Osteoblast (primary cell): ENCODE results near the gene C4orf36. TPM values are rescaled to one million over a fixed set of nuclear protein-coding genes. Genes with fewer than 3 reads are reported as not detected.

Experiments
- DNase-seq: peaks from one replicate; pipeline ENCODE4 v3.0.0; 2011; ENCODE audit warnings: low spot score, mixed read lengths; ENCODE audit not compliant: insufficient read length; ENCODE audit errors: missing footprints
- H2AFZ ChIP-seq: 2 replicates; pipeline ENCODE4 v1.6.0; 2011; ENCODE audit warnings: mild to moderate bottlenecking, low read length
- H3K27ac ChIP-seq: 2 replicates; pipeline ENCODE4 v1.5.1; 2011; ENCODE audit warnings: mild to moderate bottlenecking, low read depth, low read length, moderate library complexity
- H3K27me3 ChIP-seq: 2 replicates; pipeline ENCODE4 v1.6.0; 2012; ENCODE audit warnings: mild to moderate bottlenecking, control low read depth, inconsistent platforms, low read length, moderate library complexity; ENCODE audit not compliant: insufficient read depth
- H3K36me3 ChIP-seq: 2 replicates; pipeline ENCODE4 v1.5.1; 2011; ENCODE audit warnings: mild to moderate bottlenecking, low read length, control low read depth, moderate library complexity; ENCODE audit not compliant: insufficient read depth
- H3K4me1 ChIP-seq: 2 replicates; pipeline ENCODE4 v1.5.1; 2011; ENCODE audit warnings: mild to moderate bottlenecking, low read length, control low read depth, moderate library complexity; ENCODE audit not compliant: insufficient read depth
- H3K4me2 ChIP-seq: 2 replicates; pipeline ENCODE4 v1.6.0; 2011; ENCODE audit warnings: mild to moderate bottlenecking, low read length; ENCODE audit not compliant: insufficient read depth
- H3K4me3 ChIP-seq: fragments of 200-600 bp; sonication (generic); 3 replicates; pipeline ENCODE4 v1.5.1; 2012; ENCODE audit warnings: mild to moderate bottlenecking, low read length, inconsistent platforms; ENCODE audit not compliant: insufficient read depth
- H3K79me2 ChIP-seq: 2 replicates; pipeline ENCODE4 v1.6.0; 2012; ENCODE audit warnings: mild to moderate bottlenecking, low read length, control low read depth, inconsistent platforms; ENCODE audit not compliant: insufficient read depth
- H3K9me3 ChIP-seq: 2 replicates; pipeline ENCODE4 v1.5.1; 2011; ENCODE audit warnings: low read depth, low read length, control low read depth
- H4K20me1 ChIP-seq: 2 replicates; pipeline ENCODE4 v1.6.0; 2012; ENCODE audit warnings: mild to moderate bottlenecking, low read length, control low read depth; ENCODE audit not compliant: insufficient read depth
- total RNA-seq: library from RNA; depleted of rRNA; stranded (reverse); fragments of >200 nt; gene quantifications from 2 replicates; pipeline ENCODE4 v1.2.3, GENCODE V29; 2012
- TF ChIP-seq, protein P1 (sequence below): IDR thresholded peaks from 2 replicates; pipeline ENCODE4 v1.5.1; 2011; ENCODE audit warnings: mild to moderate bottlenecking, low read depth, low read length, moderate library complexity; ENCODE audit errors: extremely low read depth

C4orf36 gene
- total RNA-seq, 1 donor, result 0.72 TPM

DNA sequence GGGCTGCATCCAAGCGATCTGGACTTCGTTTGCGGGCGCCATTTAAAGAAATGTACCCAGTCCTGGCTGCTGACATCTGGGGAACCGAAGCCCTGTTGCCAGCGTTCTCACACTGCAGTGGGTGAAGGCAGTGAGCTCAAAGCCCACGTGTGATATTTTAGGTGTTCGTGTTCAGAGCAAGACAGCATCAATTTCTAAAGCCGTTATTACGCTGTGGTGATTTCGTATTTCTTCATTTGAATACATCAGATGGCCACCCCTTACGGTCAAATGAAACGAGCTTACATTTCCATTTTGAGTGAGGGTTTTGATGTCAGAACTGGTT, 376 bp upstream of the C4orf36 start:
- Histone ChIP-seq H3K4me3 (peak overlapping the region; percentile 81), H3K36me3 (no peaks in the 10 kb centered on the region), H3K4me1 (no peaks in the 10 kb centered on the region), H3K9me3 (no peaks in the 10 kb centered on the region), H3K79me2 (no peaks in the 10 kb centered on the region), H3K27me3 (no peaks in the 10 kb centered on the region), H4K20me1 (no peaks in the 10 kb centered on the region), H3K27ac (no peak overlapping the region), H3K4me2 (peak overlapping the region; percentile 95), H2AFZ (peak overlapping the region; percentile 93)
- TF ChIP-seq, protein P1, sequence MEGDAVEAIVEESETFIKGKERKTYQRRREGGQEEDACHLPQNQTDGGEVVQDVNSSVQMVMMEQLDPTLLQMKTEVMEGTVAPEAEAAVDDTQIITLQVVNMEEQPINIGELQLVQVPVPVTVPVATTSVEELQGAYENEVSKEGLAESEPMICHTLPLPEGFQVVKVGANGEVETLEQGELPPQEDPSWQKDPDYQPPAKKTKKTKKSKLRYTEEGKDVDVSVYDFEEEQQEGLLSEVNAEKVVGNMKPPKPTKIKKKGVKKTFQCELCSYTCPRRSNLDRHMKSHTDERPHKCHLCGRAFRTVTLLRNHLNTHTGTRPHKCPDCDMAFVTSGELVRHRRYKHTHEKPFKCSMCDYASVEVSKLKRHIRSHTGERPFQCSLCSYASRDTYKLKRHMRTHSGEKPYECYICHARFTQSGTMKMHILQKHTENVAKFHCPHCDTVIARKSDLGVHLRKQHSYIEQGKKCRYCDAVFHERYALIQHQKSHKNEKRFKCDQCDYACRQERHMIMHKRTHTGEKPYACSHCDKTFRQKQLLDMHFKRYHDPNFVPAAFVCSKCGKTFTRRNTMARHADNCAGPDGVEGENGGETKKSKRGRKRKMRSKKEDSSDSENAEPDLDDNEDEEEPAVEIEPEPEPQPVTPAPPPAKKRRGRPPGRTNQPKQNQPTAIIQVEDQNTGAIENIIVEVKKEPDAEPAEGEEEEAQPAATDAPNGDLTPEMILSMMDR, result no peak
- no peak for DNase-seq

DNA sequence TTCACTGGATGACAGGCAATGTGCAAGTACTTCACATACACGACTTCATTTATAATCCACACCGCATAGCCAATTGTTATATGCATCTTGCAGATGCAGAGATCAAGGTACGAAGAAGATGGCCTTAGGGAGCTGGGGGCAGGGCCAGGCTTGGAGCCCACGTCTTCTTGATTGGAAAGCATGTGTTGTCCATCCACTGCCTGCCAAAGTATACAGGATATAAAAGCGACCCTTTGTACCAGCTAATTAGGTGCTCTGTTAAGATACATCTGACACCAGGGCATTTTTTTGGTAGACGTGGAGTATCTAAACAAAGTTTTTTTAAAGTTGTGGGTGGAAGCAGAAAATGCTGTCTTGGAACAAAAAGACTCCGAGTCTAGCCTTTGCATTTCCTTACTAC, 1.4 kb downstream of the C4orf36 start:
- no peak overlapping the region for H3K27ac ChIP-seq
- no peaks in the 10 kb centered on the region for H4K20me1 ChIP-seq
- H3K9me3 ChIP-seq, result no peaks in the 10 kb centered on the region
- no peaks in the 10 kb centered on the region for H3K36me3 ChIP-seq
- H3K4me2 ChIP-seq, result no peak overlapping the region
- H2AFZ ChIP-seq, result no peak overlapping the region
- DNase-seq, result no peak
- H3K4me3 ChIP-seq, result no peak overlapping the region
- H3K4me1 ChIP-seq, result no peaks in the 10 kb centered on the region
- no peaks in the 10 kb centered on the region for H3K79me2 ChIP-seq
- no peaks in the 10 kb centered on the region for H3K27me3 ChIP-seq
- TF ChIP-seq, protein P1, result no peak

DNA sequence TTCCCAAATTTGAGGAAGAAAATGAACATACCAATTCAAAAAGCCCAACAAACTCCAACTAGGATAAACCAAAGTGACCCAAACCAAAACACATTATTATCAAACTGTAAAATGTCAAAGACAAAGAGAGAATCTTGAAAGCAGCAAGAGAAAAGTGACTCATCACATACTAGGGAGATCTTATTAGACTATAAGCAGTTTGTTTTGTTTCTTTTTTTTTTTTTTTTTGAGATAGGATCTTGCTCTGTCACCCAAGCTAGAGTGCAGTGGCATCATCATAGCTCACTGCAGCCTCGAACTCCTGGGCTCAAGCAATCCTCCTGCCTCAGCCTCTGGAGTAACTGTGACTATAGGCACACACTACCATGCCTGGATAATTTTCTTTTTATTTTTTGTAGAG, 12.6 kb downstream of the C4orf36 start:
- Histone ChIP-seq H3K4me1 (no peaks in the 10 kb centered on the region), H3K27ac (no peak overlapping the region), H2AFZ (no peak overlapping the region), H3K36me3 (no peaks in the 10 kb centered on the region), H3K4me2 (no peak overlapping the region), H3K4me3 (no peak overlapping the region), H3K27me3 (no peaks in the 10 kb centered on the region), H3K79me2 (no peaks in the 10 kb centered on the region), H4K20me1 (no peaks in the 10 kb centered on the region), H3K9me3 (peaks cover 11% of the 10 kb centered on the region)
- TF ChIP-seq, protein P1, result no peak
- DNase-seq, result no peak

DNA sequence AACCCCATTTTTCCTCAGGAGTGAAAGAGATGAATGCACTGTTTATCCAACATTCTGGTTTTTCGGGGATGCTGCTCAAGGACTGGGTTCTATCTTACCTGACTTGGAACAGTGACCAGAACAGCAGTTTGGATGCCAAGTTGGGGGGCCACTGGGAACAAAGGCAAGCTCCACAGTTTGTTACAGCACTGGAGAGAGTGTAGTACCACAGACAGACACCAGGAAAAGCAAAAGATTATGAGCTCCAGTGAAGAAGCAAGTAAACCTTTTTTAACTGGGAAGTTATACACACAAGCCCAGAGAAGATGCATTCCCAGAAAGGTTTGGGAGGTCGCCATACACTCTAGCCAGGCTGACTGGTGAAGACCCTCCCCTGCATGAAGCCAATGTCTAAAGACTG, 13.6 kb downstream of the C4orf36 start:
- TF ChIP-seq, protein P1, result no peak
- H3K4me1 ChIP-seq, result no peaks in the 10 kb centered on the region

More for the DNA sequence above, 13.6 kb downstream of the C4orf36 start:
- H4K20me1 ChIP-seq, result no peaks in the 10 kb centered on the region
- DNase-seq, result no peak
- H3K4me3 ChIP-seq, result no peak overlapping the region
- no peak overlapping the region for H2AFZ ChIP-seq
- H3K36me3 ChIP-seq, result no peaks in the 10 kb centered on the region
- no peak overlapping the region for H3K27ac ChIP-seq
- no peaks in the 10 kb centered on the region for H3K79me2 ChIP-seq
- no peak overlapping the region for H3K4me2 ChIP-seq
- H3K27me3 ChIP-seq, result no peaks in the 10 kb centered on the region
- H3K9me3 ChIP-seq, result peaks cover 11% of the 10 kb centered on the region
